Testis (tissue), 2 donors: Measurements from ENCODE around the gene UBASH3B.

ENCODE experiments used
- POLR2A ChIP-seq: fragments of 450-650 bp; IDR thresholded peaks from one replicate; pipeline ENCODE4 v1.6.1; 2017; ENCODE audit warnings: antibody characterized with exemption, mild to moderate bottlenecking, moderate library complexity
- TF ChIP-seq, protein P1 (sequence below), 3 experiments: fragments of 450-650 bp in 2 of 3; fragments of 200-600 bp in 1 of 3; sonication (generic) in 1 of 3; IDR thresholded peaks; one replicate each; pipeline ENCODE4 v1.5.1; 2016 to 2019; ENCODE audit warnings: antibody characterized with exemption in 3 of 3, mild to moderate bottlenecking in 2 of 3, moderate library complexity in 1 of 3

- TF ChIP-seq, protein P1, sequence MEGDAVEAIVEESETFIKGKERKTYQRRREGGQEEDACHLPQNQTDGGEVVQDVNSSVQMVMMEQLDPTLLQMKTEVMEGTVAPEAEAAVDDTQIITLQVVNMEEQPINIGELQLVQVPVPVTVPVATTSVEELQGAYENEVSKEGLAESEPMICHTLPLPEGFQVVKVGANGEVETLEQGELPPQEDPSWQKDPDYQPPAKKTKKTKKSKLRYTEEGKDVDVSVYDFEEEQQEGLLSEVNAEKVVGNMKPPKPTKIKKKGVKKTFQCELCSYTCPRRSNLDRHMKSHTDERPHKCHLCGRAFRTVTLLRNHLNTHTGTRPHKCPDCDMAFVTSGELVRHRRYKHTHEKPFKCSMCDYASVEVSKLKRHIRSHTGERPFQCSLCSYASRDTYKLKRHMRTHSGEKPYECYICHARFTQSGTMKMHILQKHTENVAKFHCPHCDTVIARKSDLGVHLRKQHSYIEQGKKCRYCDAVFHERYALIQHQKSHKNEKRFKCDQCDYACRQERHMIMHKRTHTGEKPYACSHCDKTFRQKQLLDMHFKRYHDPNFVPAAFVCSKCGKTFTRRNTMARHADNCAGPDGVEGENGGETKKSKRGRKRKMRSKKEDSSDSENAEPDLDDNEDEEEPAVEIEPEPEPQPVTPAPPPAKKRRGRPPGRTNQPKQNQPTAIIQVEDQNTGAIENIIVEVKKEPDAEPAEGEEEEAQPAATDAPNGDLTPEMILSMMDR (IDR thresholded peaks at IDR 0.05), result no peak
- no peak for TF ChIP-seq POLR2A
Measured at GRCh38 chr11:122820158-122820557, 164.6 kb downstream of the UBASH3B start.
